Stimulated activated naive CD4-positive, alpha-beta T cell treated with Interleukin-2 at 50 U/mL for 16 hours (primary cell): Measurements from ENCODE around the gene CDK5RAP3.

Source experiments
- DNase-seq: peaks from one replicate; lab custom pipeline; 2025; lab: John Stamatoyannopoulos, UW

The CDK5RAP3 gene

GRCh38 chr17:48024149-48025039, 53.5 kb downstream of the CDK5RAP3 start:
- DNase-seq: peak; percentile 51

GRCh38 chr17:48025040-48025903, 54.4 kb downstream of the CDK5RAP3 start:
- peak; percentile 97 for DNase-seq

GRCh38 chr17:48025904-48026501, 55.1 kb downstream of the CDK5RAP3 start:
- no peak for DNase-seq

GRCh38 chr17:48026502-48027321, 55.8 kb downstream of the CDK5RAP3 start:
- peak; percentile 68 for DNase-seq

- DNase-seq: no peak
Measured at GRCh38 chr17:48027322-48027981, 56.5 kb downstream of the CDK5RAP3 start.

GRCh38 chr17:48028736-48029135, 57.8 kb downstream of the CDK5RAP3 start:
- DNase-seq: no peak

- no peak for DNase-seq
Measured at GRCh38 chr17:48030531-48030930, 59.6 kb downstream of the CDK5RAP3 start.
